Kidney (tissue), 14 donors: ENCODE data around the gene WIZ. TPM values are rescaled to one million over a fixed set of nuclear protein-coding genes. Genes with fewer than 3 reads are reported as not detected.

Experiments used
- DNase-seq, 5 donors: peaks; one replicate each; pipeline ENCODE4 v3.0.0-alpha.2; 2013 to 2020
- FAIRE-seq: peaks from 2 replicates; lab custom pipeline; 2012; peaks lifted over from hg19 to GRCh38; lab: Jason Lieb, UNC
- H3K27ac ChIP-seq, 2 donors: one replicate each; pipeline ENCODE4 v1.7.0; 2013; ENCODE audit warnings: low read depth in 2 of 2, low read length in 2 of 2, inconsistent platforms in 1 of 2
- H3K27me3 ChIP-seq: one replicate; pipeline ENCODE4 v1.7.1; 2013; ENCODE audit warnings: low read length, inconsistent platforms; ENCODE audit not compliant: control insufficient read depth, insufficient read depth
- H3K36me3 ChIP-seq, 3 donors: one replicate each; pipeline versions ENCODE4 v1.7.0 to v1.7.1; 2013; ENCODE audit warnings: low read length in 3 of 3, control low read depth in 1 of 3, inconsistent platforms in 1 of 3; ENCODE audit not compliant: insufficient read depth in 3 of 3, control insufficient read depth in 2 of 3
- H3K4me1 ChIP-seq, 3 donors: one replicate each; pipeline versions ENCODE4 v1.7.0 to v1.7.1; 2013; ENCODE audit warnings: low read length in 3 of 3, inconsistent platforms in 1 of 3, low read depth in 1 of 3; ENCODE audit not compliant: control insufficient read depth in 2 of 3, insufficient read depth in 2 of 3
- H3K4me3 ChIP-seq, 3 donors: one replicate each; pipeline versions ENCODE4 v1.7.0 to v1.8.1; 2013; ENCODE audit warnings: low read length in 3 of 3, control low read depth in 1 of 3, inconsistent platforms in 1 of 3
- H3K9ac ChIP-seq, 3 donors: one replicate each; pipeline versions ENCODE4 v1.7.0 to v1.7.1; 2013; ENCODE audit warnings: low read length in 3 of 3, control low read depth in 1 of 3, inconsistent platforms in 1 of 3
- H3K9me3 ChIP-seq, 3 donors: one replicate each; pipeline versions ENCODE4 v1.7.0 to v1.7.1; 2013; ENCODE audit warnings: low read length in 3 of 3, control low read depth in 1 of 3, inconsistent platforms in 1 of 3; ENCODE audit not compliant: control insufficient read depth in 2 of 3, insufficient read depth in 1 of 3
- CTCF ChIP-seq: IDR thresholded peaks from 3 replicates; pipeline ENCODE4 v1.5.1; 2012; ENCODE audit warnings: mild to moderate bottlenecking, moderate library complexity, borderline replicate concordance; ENCODE audit not compliant: insufficient read depth; ENCODE audit errors: extremely low read depth
- intact Hi-C: fragments of 100-400 bp; cut with DNase I; formaldehyde crosslinking; loops from one replicate; pipeline ENCODE4 v1.11.1; 2022
- polyA plus RNA-seq: library from polyadenylated mRNA; stranded (reverse); fragments of 350-450 nt; fragmentation: Illumina TruSeq; extraction: RNeasy Lipid Tissue Mini Kit (QIAGEN cat#74804); gene quantifications from one replicate; pipeline ENCODE4 v1.2.3, GENCODE V29; 2014; ENCODE audit warnings: low read depth, low replicate concordance; ENCODE audit not compliant: insufficient read depth
- total RNA-seq: library from RNA; stranded (reverse); fragmentation: NEBNext Ultra II Directional; extraction: Animal tissue kit (Norgen Biotek cat#: 25700); gene quantifications from one replicate; pipeline ENCODE4 v1.2.1, GENCODE V29; 2021
- donor health status: control.
- donor health status: control.
- donor health status: control.
- donor health status: control.
- donor health status: control.
- donor health status: DM: yes; HTN: yes; CAD: no.
- donor health status: Normal renal cell carcinoma (clear cell type).

Gene WIZ
- total and polyA plus RNA-seq, 2 donors from 2014 or later, result 15.4 to 37.1 TPM

GRCh38 chr19:15498156-15498858, 48.6 kb upstream of the WIZ start:
- no peak for TF ChIP-seq CTCF
- peak in 1 of 5 donors; percentile 4 for DNase-seq
- FAIRE-seq, result no peak

GRCh38 chr19:15495151-15495550, 45.4 kb upstream of the WIZ start:
- Histone ChIP-seq H3K4me1 (no peaks in the 10 kb centered on the region), H3K9me3 (no peaks in the 10 kb centered on the region), H3K4me3 (no peak overlapping the region), H3K27me3 (no peaks in the 10 kb centered on the region), H3K27ac (no peak overlapping the region), H3K36me3 (no peaks in the 10 kb centered on the region), H3K9ac (no peak overlapping the region)
- no peak for DNase-seq
- FAIRE-seq, result no peak
- intact Hi-C loops, result no loop called here
- TF ChIP-seq CTCF, result no peak

More at GRCh38 chr19:15498156-15498858, 48.6 kb upstream of the WIZ start:
- Histone ChIP-seq H3K9ac (no peak overlapping the region), H3K36me3 (no peaks in the 10 kb centered on the region), H3K27me3 (no peaks in the 10 kb centered on the region), H3K4me1 (no peaks in the 10 kb centered on the region), H3K9me3 (no peaks in the 10 kb centered on the region), H3K27ac (no peak overlapping the region), H3K4me3 (no peak overlapping the region)
- intact Hi-C loops, result no loop called here

- DNase-seq, result no peak
- no peak overlapping the region for H3K27ac ChIP-seq
- H3K36me3 ChIP-seq, result no peaks in the 10 kb centered on the region
- FAIRE-seq, result no peak
- no peak overlapping the region for H3K4me3 ChIP-seq
- no peak overlapping the region for H3K9ac ChIP-seq
- H3K27me3 ChIP-seq, result no peaks in the 10 kb centered on the region
- H3K9me3 ChIP-seq, result no peaks in the 10 kb centered on the region
- no peaks in the 10 kb centered on the region for H3K4me1 ChIP-seq
- intact Hi-C loops, result no loop called here
- TF ChIP-seq CTCF, result no peak
Observed at GRCh38 chr19:15488489-15489226, 38.9 kb upstream of the WIZ start.
